ENCODE measurements around the gene ATP7B.
"Not testable (repeated sequence)": the region's sequence is repeated elsewhere in the genome, so short reads cannot be mapped to it uniquely, and the experiment has no call there.

The ATP7B gene

GRCh38 chr13:52010890-52011631 lies at the start of gene ATP7B:
Gene ATP7B (minus strand): TSS chr13:52011450. CDS start chr13:52011337, 113 bp downstream.
- in situ Hi-C loops (cut with MboI; ENCODE audit: low sequenced_read_pairs): no loop called here

- in situ Hi-C loops (cut with MboI; ENCODE audit: low sequenced_read_pairs): no loop called here
These were observed 42.2 kb upstream of the ATP7B start for GRCh38 chr13:52053460-52053859.

DNA sequence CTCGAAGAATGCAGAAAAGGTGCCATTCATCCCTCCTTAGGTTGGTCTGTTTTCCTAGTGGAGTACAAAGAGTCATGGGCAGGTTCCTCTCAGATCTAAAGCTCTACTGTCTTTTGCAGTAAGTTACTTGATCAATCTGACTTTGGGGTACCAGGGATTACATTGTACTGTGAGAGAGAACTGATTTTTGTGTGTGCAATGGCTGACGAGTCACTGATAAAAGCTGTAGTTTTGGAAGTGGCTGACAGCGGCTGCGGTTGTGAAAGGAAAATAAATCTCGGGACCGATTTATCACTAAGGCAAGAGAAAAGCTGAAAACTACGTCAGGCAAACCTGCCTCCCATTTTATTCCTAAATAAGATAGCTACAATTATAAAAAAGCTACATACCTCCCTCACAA lies 40.1 kb upstream of the ATP7B start:
- in situ Hi-C loops (cut with MboI; ENCODE audit: low sequenced_read_pairs): no loop called here

DNA sequence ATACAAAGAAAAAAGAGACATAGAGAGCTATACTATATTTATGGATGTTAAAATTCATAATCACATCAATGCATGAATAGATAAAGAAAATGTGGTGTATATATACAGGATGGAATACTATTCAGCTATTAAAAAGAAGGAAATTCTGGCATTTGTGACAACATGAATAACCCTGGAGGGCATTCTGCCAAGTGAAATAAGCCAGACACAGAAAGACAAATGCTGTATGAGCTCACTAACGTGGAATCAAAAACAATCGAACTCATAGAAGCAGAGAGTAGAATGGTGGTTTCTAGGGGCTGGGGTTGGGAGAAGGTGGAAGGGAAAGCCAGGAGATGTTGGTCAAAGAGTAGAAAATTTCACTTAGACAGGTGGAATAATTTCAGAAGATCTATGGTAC lies 37.3 kb upstream of the ATP7B start:
- in situ Hi-C loops (cut with MboI; ENCODE audit: low sequenced_read_pairs): no loop called here

- in situ Hi-C loops (cut with MboI; ENCODE audit: low sequenced_read_pairs): no loop called here
These were observed 36.2 kb upstream of the ATP7B start for GRCh38 chr13:52047463-52047862.

DNA sequence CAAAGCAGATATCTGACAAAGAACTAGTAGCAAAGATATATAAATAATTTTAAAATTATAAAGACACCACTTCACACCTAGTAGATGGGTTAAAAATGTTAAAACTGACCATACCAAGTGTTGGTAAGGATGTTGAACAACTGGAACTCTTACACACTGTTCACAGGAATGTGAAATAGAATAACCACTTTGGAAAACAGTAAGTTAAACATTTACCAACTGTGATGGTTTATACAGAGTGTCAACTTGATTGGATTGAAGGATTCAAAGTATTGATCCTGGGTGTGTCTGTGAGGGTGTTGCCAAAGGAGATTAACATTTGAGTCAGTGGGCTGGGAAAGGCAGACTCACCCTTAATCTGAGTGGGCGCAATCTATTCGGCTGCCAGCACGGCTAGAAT lies 32.4 kb upstream of the ATP7B start:
- in situ Hi-C loops (cut with MboI; ENCODE audit: low sequenced_read_pairs): no loop called here

- in situ Hi-C loops (cut with MboI; ENCODE audit: low sequenced_read_pairs): no loop called here
These were observed 24.8 kb upstream of the ATP7B start for GRCh38 chr13:52036037-52036436.

- in situ Hi-C loops (cut with MboI; ENCODE audit: low sequenced_read_pairs): no loop called here
These were observed 23.5 kb upstream of the ATP7B start for GRCh38 chr13:52034616-52035226.

GRCh38 chr13:52033039-52033438 lies 21.8 kb upstream of the ATP7B start:
- in situ Hi-C loops (cut with MboI; ENCODE audit: low sequenced_read_pairs): no loop called here

DNA sequence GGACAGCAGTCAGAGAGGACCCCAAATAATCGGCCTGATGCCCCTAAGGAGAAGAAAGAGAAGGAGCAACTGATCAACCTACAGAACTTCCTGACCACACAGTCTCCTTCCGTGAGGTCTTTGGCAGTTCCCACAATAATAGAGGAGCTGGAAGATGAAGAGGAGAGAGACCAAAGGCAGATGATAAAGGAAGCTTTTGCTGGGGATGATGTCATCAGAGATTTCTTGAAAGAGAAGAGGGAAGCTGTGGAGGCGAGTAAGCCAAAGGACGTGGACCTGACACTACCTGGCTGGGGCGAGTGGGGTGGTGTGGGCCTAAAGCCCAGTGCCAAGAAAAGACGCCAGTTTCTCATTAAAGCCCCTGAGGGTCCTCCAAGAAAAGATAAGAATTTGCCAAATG lies 19.2 kb upstream of the ATP7B start:
- in situ Hi-C loops (cut with MboI; ENCODE audit: low sequenced_read_pairs): not testable (repeated sequence)

DNA sequence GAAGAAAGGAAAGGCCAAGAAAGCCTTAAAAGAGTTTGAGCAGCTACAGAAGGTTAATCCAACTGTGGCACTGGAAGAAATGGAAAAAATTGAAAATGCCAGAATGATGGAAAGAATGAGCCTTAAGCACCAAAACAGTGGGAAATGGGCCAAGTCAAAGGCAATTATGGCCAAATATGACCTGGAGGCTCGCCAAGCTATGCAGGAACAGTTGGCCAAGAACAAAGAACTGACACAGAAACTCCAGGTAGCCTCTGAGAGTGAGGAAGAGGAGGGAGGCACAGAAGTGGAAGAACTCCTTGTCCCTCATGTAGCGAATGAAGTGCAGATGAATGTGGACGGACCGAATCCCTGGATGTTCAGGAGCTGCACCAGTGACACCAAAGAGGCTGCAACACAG lies 18.3 kb upstream of the ATP7B start:
- in situ Hi-C loops (cut with MboI; ENCODE audit: low sequenced_read_pairs): no loop called here

DNA sequence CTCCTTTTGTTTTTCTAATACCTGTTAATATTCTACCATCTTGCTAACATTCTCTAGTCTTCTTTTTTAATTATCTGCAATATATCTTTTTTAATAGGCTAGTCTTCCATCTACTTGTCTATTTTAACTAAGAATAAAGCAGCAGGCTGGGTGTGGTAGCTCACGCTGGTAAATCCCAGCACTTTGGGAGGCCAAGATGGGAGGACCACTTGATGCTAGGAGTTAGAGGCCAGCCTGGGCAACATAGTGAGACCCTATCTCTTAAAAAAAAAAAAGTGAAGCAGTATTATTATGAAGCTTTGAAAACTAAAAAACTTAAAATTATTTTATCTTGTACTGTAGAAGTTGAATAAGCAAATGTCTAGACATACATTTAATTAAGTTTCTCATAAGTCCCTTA lies 16.6 kb upstream of the ATP7B start:
- in situ Hi-C loops (cut with MboI; ENCODE audit: low sequenced_read_pairs): no loop called here

DNA sequence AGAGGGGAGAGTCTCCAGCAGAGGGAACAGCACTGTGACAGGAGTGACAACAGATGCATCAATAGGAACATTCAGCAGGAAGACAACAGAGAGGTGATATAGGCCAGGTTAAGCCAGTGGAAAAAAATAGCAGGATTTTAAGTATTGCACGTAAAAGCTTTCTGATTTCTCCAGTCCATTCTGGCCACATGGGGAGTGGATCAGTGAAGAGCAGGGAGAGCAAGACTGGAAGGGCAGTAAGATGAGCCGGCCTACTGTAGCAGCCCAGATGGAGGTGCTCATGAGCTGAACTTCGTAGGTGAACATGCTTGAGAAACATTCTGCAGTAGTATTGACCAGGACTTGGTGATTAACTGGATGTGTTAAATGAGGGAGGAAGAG lies 15.0 kb upstream of the ATP7B start:
- in situ Hi-C loops (cut with MboI; ENCODE audit: low sequenced_read_pairs): no loop called here

DNA sequence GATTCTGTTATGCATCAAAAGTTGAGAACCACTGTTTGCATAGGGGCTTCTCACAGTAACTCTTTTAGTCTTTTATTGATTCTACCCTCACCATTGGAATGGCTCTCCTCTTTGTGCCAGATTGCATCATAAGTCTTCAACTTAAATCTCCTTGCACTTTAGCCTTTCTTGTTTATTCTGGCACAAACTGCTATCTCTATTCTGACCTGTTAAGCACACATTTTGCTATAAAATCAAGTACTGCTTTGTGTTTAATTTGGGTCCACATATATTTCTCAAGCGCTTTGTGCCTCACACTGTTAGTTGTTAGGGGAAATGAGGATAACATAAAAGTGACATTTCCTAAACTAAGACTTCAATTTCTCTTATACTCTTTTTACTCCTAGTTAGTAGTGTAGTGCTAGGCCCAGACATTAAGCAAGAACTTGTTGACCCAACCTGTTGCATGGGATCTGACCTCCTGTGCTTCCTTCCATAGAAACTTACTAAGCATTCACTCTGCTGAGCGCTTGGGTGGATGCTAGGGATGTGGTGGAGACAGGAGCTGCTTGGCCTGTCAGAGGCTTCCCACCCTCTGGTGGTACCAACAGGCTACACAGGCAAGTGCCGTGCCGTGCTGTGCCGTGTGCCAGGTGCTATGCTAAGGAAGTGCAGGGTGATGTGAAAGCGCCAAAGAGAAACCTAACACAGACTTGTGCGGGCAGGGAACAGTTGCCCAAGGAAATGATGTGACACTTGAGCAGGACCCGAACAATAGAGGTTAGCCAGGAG lies 14.4 kb upstream of the ATP7B start:
- in situ Hi-C loops (cut with MboI; ENCODE audit: low sequenced_read_pairs): no loop called here

- in situ Hi-C loops (cut with MboI; ENCODE audit: low sequenced_read_pairs): no loop called here
These were observed 13.2 kb upstream of the ATP7B start, which contains the start of gene UTP14C for GRCh38 chr13:52024481-52024880. Gene UTP14C (plus strand): TSS chr13:52024691. CDS start chr13:52028805, 4,114 bp downstream.

- in situ Hi-C loops (cut with MboI; ENCODE audit: low sequenced_read_pairs): no loop called here
These were observed 11.1 kb upstream of the ATP7B start for GRCh38 chr13:52022356-52022755.

DNA sequence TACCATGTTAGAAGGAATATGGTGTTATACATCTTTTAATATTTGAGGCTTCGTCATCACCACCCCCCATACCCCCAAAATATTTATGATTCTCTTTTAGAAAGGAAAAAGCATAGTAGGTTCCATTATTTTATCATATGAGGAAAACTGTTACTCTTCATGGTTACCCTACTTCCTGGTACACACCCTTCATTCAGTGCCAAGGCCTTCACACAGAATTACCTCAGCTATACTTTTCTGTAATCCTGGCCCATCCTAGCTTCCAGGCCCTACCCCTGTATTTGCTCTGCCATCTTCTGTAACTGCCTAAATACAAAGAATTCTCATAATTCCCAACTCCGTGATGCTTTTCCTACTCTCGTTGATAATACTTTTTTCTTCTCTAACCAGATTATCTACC lies 8.9 kb upstream of the ATP7B start:
- in situ Hi-C loops (cut with MboI; ENCODE audit: low sequenced_read_pairs): no loop called here

- in situ Hi-C loops (cut with MboI; ENCODE audit: low sequenced_read_pairs): no loop called here
These were observed 5.0 kb upstream of the ATP7B start for GRCh38 chr13:52016296-52016695.

- in situ Hi-C loops (cut with MboI; ENCODE audit: low sequenced_read_pairs): no loop called here
These were observed 1.2 kb upstream of the ATP7B start for GRCh38 chr13:52012512-52012836.

DNA sequence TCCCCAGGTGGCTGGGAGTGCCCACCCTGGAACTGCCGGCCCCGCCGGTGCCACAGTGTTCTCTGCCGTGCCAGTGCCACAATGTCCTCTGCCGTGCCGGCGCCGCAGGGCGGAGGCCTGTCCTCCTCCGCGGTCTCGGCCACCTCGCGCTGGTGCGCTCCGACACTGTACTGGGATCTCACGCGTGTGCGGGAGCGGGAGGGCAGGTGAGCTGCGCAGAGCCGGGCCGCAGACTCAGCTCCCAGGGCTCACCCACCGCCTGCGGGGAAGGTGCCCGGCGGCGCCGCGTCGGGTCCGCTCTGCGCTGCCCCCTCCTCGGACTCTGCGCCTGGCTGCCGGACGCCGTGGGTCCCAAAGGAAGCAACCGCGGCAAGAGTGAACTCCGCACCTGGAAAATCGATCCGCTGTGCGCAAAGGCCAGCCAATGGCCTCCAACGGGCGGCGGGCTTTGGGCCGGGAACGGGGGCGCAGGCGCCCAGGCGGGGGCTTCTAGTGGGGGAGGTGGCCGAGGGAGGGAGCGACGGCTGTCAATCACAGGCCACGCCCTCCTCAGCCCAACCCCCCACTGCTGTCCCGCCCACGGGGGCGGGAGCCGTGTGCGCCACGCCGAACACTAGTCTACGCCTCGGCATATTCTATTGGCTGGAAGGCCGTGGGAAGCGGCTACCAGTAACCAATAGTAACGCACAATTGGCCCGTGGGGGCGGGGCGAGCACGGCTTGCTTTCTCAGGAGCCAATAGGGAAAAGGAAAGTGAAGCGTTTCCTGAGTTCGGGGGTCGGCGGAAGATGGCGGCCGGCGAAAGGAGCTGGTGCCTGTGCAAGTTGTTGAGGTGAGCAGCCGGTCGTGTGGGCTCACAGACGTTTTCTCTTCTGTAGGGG lies 622 bp upstream of the ATP7B start, which contains the start of gene ALG11:
TSS of gene ALG11 (plus strand) at position 767 of the 880 bp plus-strand sequence. CDS start at position 788, 21 bp downstream.
- in situ Hi-C loops (cut with MboI; ENCODE audit: low sequenced_read_pairs): no loop called here

- in situ Hi-C loops (cut with MboI; ENCODE audit: low sequenced_read_pairs): loop anchor here (10.0 kb wide), 1 partner anchor 115 kb away; the partner anchor contains the start of gene NEK5
These were observed 1.3 kb downstream of the ATP7B start for GRCh38 chr13:52009946-52010345.
